GM18873 (cell line): ENCODE measurements around the gene SAPCD2.

ENCODE experiments used
- ATAC-seq: cut with Tn5 transposase; IDR thresholded peaks from one replicate; pipeline ENCODE4 v1.9.1; 2021; ENCODE audit warnings: mild to moderate bottlenecking, moderate library complexity, moderate number of reproducible peaks; ENCODE audit not compliant: unreplicated experiment, low FRiP score

SAPCD2 gene

GRCh38 chr9:137020771-137021567 lies 49.4 kb downstream of the SAPCD2 start:
- no peak for ATAC-seq

- no peak for ATAC-seq
Measured at GRCh38 chr9:137019891-137020683, 50.3 kb downstream of the SAPCD2 start.

- ATAC-seq, result no peak
Measured at GRCh38 chr9:137018761-137019559, 51.4 kb downstream of the SAPCD2 start.

- no peak for ATAC-seq
Measured at GRCh38 chr9:137017791-137018497, 52.4 kb downstream of the SAPCD2 start.

- no peak for ATAC-seq
Measured at GRCh38 chr9:137017071-137017470, 53.3 kb downstream of the SAPCD2 start.

- no peak for ATAC-seq
Measured at GRCh38 chr9:137016436-137016835, 53.9 kb downstream of the SAPCD2 start.

- ATAC-seq, result no peak
Measured at GRCh38 chr9:137015976-137016375, 54.4 kb downstream of the SAPCD2 start.

GRCh38 chr9:137015540-137015930 lies 54.8 kb downstream of the SAPCD2 start:
- ATAC-seq, result no peak

GRCh38 chr9:137014776-137015539 lies 55.4 kb downstream of the SAPCD2 start:
- ATAC-seq, result no peak

- ATAC-seq, result no peak
Measured at GRCh38 chr9:137014166-137014565, 56.2 kb downstream of the SAPCD2 start.

GRCh38 chr9:137013571-137013940 lies 56.8 kb downstream of the SAPCD2 start:
- no peak for ATAC-seq

GRCh38 chr9:137012694-137013570 lies 57.4 kb downstream of the SAPCD2 start:
- ATAC-seq, result no peak
